ENCODE measurements around the gene MOCS1. TPM values are rescaled to one million over a fixed set of nuclear protein-coding genes. Genes with fewer than 3 reads are reported as not detected.

Gene MOCS1
- total and polyA plus RNA-seq, 9 of the 15 experiments (the other 6 are each of a cell fraction or from before 2014, with no cell fraction given): 0.69 to 12.7 (median 8.7) TPM

DNA sequence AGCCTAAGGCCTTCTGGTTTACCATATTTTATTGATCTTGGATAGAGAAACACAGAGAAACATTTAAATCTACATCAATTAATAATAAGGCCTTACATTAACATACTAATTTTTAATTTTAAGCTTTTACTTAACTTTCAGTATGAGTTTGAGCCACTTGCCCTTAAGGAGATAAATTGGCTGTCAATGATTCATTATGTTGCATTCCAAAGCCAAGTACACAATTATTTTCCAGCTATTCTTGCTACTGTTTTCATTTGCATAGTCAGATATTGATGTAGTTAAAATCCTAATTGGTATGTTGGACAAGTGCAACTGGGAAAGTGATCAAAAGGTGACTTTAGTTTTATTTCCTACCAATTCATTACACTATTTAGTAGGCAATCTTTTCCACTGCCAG, 58.2 kb downstream of the MOCS1 start:
- Histone ChIP-seq H3K79me2 (ENCODE audit: control insufficient read depth, insufficient read depth, low read length) (no peaks in the 10 kb centered on the region), H3K36me3 (ENCODE audit: control insufficient read depth, insufficient read depth, low read length) (no peaks in the 10 kb centered on the region), H3K27me3 (ENCODE audit: control insufficient read depth in 2 of 2, insufficient read depth in 2 of 2, low read length in 2 of 2) (peaks cover 2 to 4% of the 10 kb centered on the region in 2 experiments; a peak in 2 of 5 replicates), H3K4me2 (ENCODE audit: insufficient read depth, low read length) (no peak overlapping the region), H3K27ac (ENCODE audit: extremely low read depth, low read depth, low read length) (no peak overlapping the region), H3K9me1 (ENCODE audit: control insufficient read depth, insufficient read depth, low read length) (no peaks in the 10 kb centered on the region), H4K20me1 (replicated peaks; ENCODE audit: control insufficient read depth, insufficient read depth, low read length) (peaks cover 5% of the 10 kb centered on the region; the same call in 1 of the 2 replicates), H3K4me3 (no peak overlapping the region), H3K9me3 (replicated peaks; ENCODE audit: control insufficient read depth, insufficient read depth, low read depth, low read length) (no peaks in the 10 kb centered on the region), H2AFZ (ENCODE audit: low read depth, low read length) (no peak overlapping the region), H3K9ac (ENCODE audit: insufficient read depth in 1 of 2, low read depth in 2 of 2, low read length in 2 of 2) (no peak overlapping the region), H3K4me1 (replicated peaks in 1 of 2; ENCODE audit: control insufficient read depth in 2 of 2, insufficient read depth in 2 of 2, low read length in 2 of 2) (no peaks in the 10 kb centered on the region)
- BruUV-seq (replicated peaks): no TSS peak
- in situ Hi-C loops (cut with MboI): loop anchor here (10.0 kb wide), 1 partner anchor 511 kb away; no protein-coding TSS in a partner anchor
- POLR2A ChIA-PET: interaction anchor here (0.8 kb wide), 1 partner anchor 12 kb away, joined by 3 read pairs; no protein-coding TSS in a partner anchor
- DNase-seq (ENCODE audit: extremely low read depth in 1 of 4, low spot score in 3 of 4) (no peak), FAIRE-seq (no peak), ATAC-seq (no peak)
- intact Hi-C loops (cut with micrococcal nuclease): no loop called here
- CTCF ChIA-PET (ENCODE audit: low intra/inter-chr PET ratio): no interaction called here
- TF ChIP-seq BCOR (IDR thresholded peaks at IDR 0.05) (no peak), TEAD4 (IDR thresholded peaks at IDR 0.05; ENCODE audit: low read length) (no peak), TEAD4 (CRISPR knock-in tag; IDR thresholded peaks at IDR 0.05; ENCODE audit: borderline replicate concordance) (no peak), ETV1 (tag; conservative IDR thresholded peaks at IDR 0.05; ENCODE audit: low read depth) (no peak), DACH1 (IDR thresholded peaks at IDR 0.05; ENCODE audit: partially characterized antibody) (no peak), LARP7 (IDR thresholded peaks at IDR 0.05) (no peak), ARID2 (IDR thresholded peaks at IDR 0.05) (no peak), TEAD2 (tag; IDR thresholded peaks at IDR 0.05) (no peak), ZNF197 (CRISPR knock-in tag; IDR thresholded peaks at IDR 0.05; ENCODE audit: low read depth) (no peak)
- TF ChIP-seq, protein P1, sequence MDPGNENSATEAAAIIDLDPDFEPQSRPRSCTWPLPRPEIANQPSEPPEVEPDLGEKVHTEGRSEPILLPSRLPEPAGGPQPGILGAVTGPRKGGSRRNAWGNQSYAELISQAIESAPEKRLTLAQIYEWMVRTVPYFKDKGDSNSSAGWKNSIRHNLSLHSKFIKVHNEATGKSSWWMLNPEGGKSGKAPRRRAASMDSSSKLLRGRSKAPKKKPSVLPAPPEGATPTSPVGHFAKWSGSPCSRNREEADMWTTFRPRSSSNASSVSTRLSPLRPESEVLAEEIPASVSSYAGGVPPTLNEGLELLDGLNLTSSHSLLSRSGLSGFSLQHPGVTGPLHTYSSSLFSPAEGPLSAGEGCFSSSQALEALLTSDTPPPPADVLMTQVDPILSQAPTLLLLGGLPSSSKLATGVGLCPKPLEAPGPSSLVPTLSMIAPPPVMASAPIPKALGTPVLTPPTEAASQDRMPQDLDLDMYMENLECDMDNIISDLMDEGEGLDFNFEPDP (CRISPR knock-in tag; IDR thresholded peaks at IDR 0.05): no peak
